ENCODE measurements around the gene MMP23B. TPM values are rescaled to one million over a fixed set of nuclear protein-coding genes. Genes with fewer than 3 reads are reported as not detected.

MMP23B gene
- total RNA-seq, 2 donors from 2014 or later = 87.2 to 201 TPM

GRCh38 chr1:1609822-1610485 lies 22.0 kb upstream of the MMP23B start:
- H3K9me3 ChIP-seq = no peaks in the 10 kb centered on the region
- no peak for ATAC-seq (ENCODE audit: insufficient number of reproducible peaks, low FRiP score, low read depth)
- H3K4me3 ChIP-seq = no peak overlapping the region
- no peak for TF ChIP-seq CTCF (IDR thresholded peaks at IDR 0.05)
- no peaks in the 10 kb centered on the region for H3K36me3 ChIP-seq
- H3K27me3 ChIP-seq (replicated peaks; ENCODE audit: insufficient read depth) = no peaks in the 10 kb centered on the region
- H3K4me1 ChIP-seq (ENCODE audit: control insufficient read depth in 1 of 2, low read depth in 2 of 2) = peaks cover 10 to 17% of the 10 kb centered on the region in 2 donors
- no peak overlapping the region for H3K27ac ChIP-seq
- no peak for DNase-seq (ENCODE audit: low spot score)

- Histone ChIP-seq H3K27ac (no peak overlapping the region), H3K4me3 (no peak overlapping the region), H3K4me1 (ENCODE audit: control insufficient read depth in 1 of 2, low read depth in 2 of 2) (peaks cover 10 to 17% of the 10 kb centered on the region in 2 donors), H3K36me3 (no peaks in the 10 kb centered on the region), H3K9me3 (no peaks in the 10 kb centered on the region), H3K27me3 (replicated peaks; ENCODE audit: insufficient read depth) (no peaks in the 10 kb centered on the region)
- ATAC-seq (ENCODE audit: insufficient number of reproducible peaks, low FRiP score, low read depth) = no peak
- DNase-seq (ENCODE audit: low spot score) = no peak
- TF ChIP-seq CTCF (IDR thresholded peaks at IDR 0.05) = no peak
Measured at GRCh38 chr1:1610796-1611195, 21.2 kb upstream of the MMP23B start.

GRCh38 chr1:1612104-1612400 lies 19.9 kb upstream of the MMP23B start:
- H3K36me3 ChIP-seq = no peaks in the 10 kb centered on the region
- no peak overlapping the region for H3K4me3 ChIP-seq
- H3K27me3 ChIP-seq (replicated peaks; ENCODE audit: insufficient read depth) = no peaks in the 10 kb centered on the region
- ATAC-seq (ENCODE audit: insufficient number of reproducible peaks, low FRiP score, low read depth) = no peak
- TF ChIP-seq CTCF (IDR thresholded peaks at IDR 0.05) = no peak
- peaks cover 18 to 25% of the 10 kb centered on the region in 2 donors for H3K4me1 ChIP-seq (ENCODE audit: control insufficient read depth in 1 of 2, low read depth in 2 of 2)
- no peak overlapping the region for H3K27ac ChIP-seq
- H3K9me3 ChIP-seq = no peaks in the 10 kb centered on the region
- DNase-seq (ENCODE audit: low spot score) = no peak

GRCh38 chr1:1613509-1614082 lies 18.4 kb upstream of the MMP23B start:
- H3K27ac ChIP-seq = no peak overlapping the region
- no peak for ATAC-seq (ENCODE audit: insufficient number of reproducible peaks, low FRiP score, low read depth)
- H3K4me3 ChIP-seq = peak overlapping the region; percentile 96
- no peaks in the 10 kb centered on the region for H3K27me3 ChIP-seq (replicated peaks; ENCODE audit: insufficient read depth)
- DNase-seq (ENCODE audit: low spot score) = no peak
- peaks cover 18 to 30% of the 10 kb centered on the region in 2 donors for H3K4me1 ChIP-seq (ENCODE audit: control insufficient read depth in 1 of 2, low read depth in 2 of 2)
- H3K36me3 ChIP-seq = peaks cover 8% of the 10 kb centered on the region
- TF ChIP-seq CTCF (IDR thresholded peaks at IDR 0.05) = no peak
- no peaks in the 10 kb centered on the region for H3K9me3 ChIP-seq

GRCh38 chr1:1614204-1614953 lies 17.6 kb upstream of the MMP23B start:
- Histone ChIP-seq H3K27ac (peak overlapping the region; percentile 99 to 100), H3K27me3 (replicated peaks; ENCODE audit: insufficient read depth) (no peaks in the 10 kb centered on the region)
- no peak for DNase-seq (ENCODE audit: low spot score)

More at GRCh38 chr1:1614204-1614953, 17.6 kb upstream of the MMP23B start:
- ATAC-seq (ENCODE audit: insufficient number of reproducible peaks, low FRiP score, low read depth) = no peak
- Histone ChIP-seq H3K36me3 (peaks cover 8% of the 10 kb centered on the region), H3K4me3 (peak overlapping the region; percentile 96), H3K9me3 (no peaks in the 10 kb centered on the region), H3K4me1 (ENCODE audit: control insufficient read depth in 1 of 2, low read depth in 2 of 2) (peaks cover 18 to 30% of the 10 kb centered on the region in 2 donors)
- no peak for TF ChIP-seq CTCF (IDR thresholded peaks at IDR 0.05)

Data from thoracic aorta (tissue), 2 donors.